AG04449 (cell line): ENCODE data around the gene APOH.

Experiments used
- CTCF ChIA-PET: fragments of 350-600 bp; formaldehyde crosslinking; extraction: SDS; loops from one replicate; lab custom pipeline; 2021; ENCODE audit warnings: antibody characterized with exemption; lab: Yijun Ruan, JAX
- POLR2A ChIA-PET: fragments of 400-600, 350-600 bp; formaldehyde crosslinking; extraction: SDS; loops from one replicate; lab custom pipeline; 2020; ENCODE audit warnings: antibody characterized with exemption, inconsistent platforms; lab: Yijun Ruan, JAX
- DNase-seq: peaks from one replicate; pipeline ENCODE4 v3.0.0-alpha.2; 2010; ENCODE audit warnings: low read depth, low spot score
- H3K4me3 ChIP-seq: 2 replicates; pipeline ENCODE4 v1.5.1; 2011; ENCODE audit warnings: low read depth, mild to moderate bottlenecking, control low read depth, low read length
- CTCF ChIP-seq: IDR thresholded peaks from one replicate; pipeline ENCODE4 v1.5.1; 2011; ENCODE audit warnings: mild to moderate bottlenecking, moderate library complexity, low read length, control low read depth, inconsistent platforms; ENCODE audit not compliant: insufficient read depth; ENCODE audit errors: missing control alignments

APOH gene

GRCh38 chr17:66272811-66273585, 43.8 kb upstream of the APOH start:
- H3K4me3 ChIP-seq: peak overlapping the region; percentile 19
- CTCF ChIA-PET: interaction anchor here (0.8 to 1.1 kb wide), 2 partner anchors 33 to 293 kb away, joined by 3 to 4 read pairs; no protein-coding TSS in a partner anchor
- TF ChIP-seq CTCF: no peak
- DNase-seq: no peak
- POLR2A ChIA-PET: no interaction called here

- CTCF ChIA-PET: interaction anchor here (1.6 kb wide), 1 partner anchor 16 kb away, joined by 6 read pairs; no protein-coding TSS in a partner anchor
- no peak for TF ChIP-seq CTCF
- POLR2A ChIA-PET: no interaction called here
- DNase-seq: no peak
- H3K4me3 ChIP-seq: no peak overlapping the region
Measured at GRCh38 chr17:66271512-66271911, 42.3 kb upstream of the APOH start.

GRCh38 chr17:66270106-66270505, 40.9 kb upstream of the APOH start:
- DNase-seq: no peak
- H3K4me3 ChIP-seq: no peak overlapping the region
- ChIA-PET CTCF (no interaction called here), POLR2A (no interaction called here)
- TF ChIP-seq CTCF: no peak

GRCh38 chr17:66268247-66268927, 39.2 kb upstream of the APOH start:
- CTCF ChIA-PET: interaction anchor here (0.9 to 2.1 kb wide), 3 partner anchors 11 to 357 kb away, joined by 3 to 12 read pairs (median 5); no protein-coding TSS in a partner anchor
- peak; percentile 66 for DNase-seq
- no peak overlapping the region for H3K4me3 ChIP-seq
- no peak for TF ChIP-seq CTCF
- POLR2A ChIA-PET: no interaction called here

- H3K4me3 ChIP-seq: no peak overlapping the region
- POLR2A ChIA-PET: no interaction called here
- no peak for TF ChIP-seq CTCF
- no peak for DNase-seq
- CTCF ChIA-PET: interaction anchor here (3.8 kb wide), 1 partner anchor 10 kb away, joined by 15 read pairs; no protein-coding TSS in a partner anchor
Measured at GRCh38 chr17:66264696-66265095, 35.5 kb upstream of the APOH start.

- ChIA-PET CTCF (interaction anchor here (3.8 kb wide), 1 partner anchor 8 kb away, joined by 15 read pairs; no protein-coding TSS in a partner anchor), POLR2A (no interaction called here)
- no peak overlapping the region for H3K4me3 ChIP-seq
- DNase-seq: no peak
- TF ChIP-seq CTCF: no peak
Measured at GRCh38 chr17:66262767-66263166, 33.6 kb upstream of the APOH start.
